Activated T-helper 1 cell treated with anti-CD3 and anti-CD28 coated beads, Interleukin-2, amount 50 U/mL, for 16 hours (primary cell): ENCODE data around the gene PLEKHG2.
A peak's percentile ranks its signal among the peaks of the same experiment; 100 is the strongest.

Experiments used
- DNase-seq, 2 donors: peaks; one replicate each; pipeline ENCODE4 v3.0.0-alpha.2; 2020; ENCODE audit warnings: low read depth in 1 of 2, low spot score in 1 of 2

PLEKHG2 gene

DNA sequence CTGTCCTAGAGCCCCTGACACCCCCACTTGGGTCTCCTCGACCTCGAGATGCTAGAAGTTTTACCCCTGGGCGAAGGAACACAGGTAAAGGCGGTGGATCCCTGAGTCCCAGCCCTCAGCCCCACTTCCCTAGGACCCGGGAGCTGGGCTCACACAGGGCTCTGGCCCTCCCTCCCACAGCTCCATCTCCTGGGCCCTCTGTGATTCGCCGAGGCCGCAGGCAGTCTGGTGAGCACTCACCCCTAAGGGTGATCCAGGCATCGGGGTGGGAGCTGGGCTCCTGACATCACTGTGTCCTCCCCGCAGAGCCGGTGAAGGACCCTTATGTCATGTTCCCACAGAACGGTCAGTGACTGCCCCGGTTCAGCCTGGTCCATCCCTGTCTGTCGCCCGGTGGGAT, 8.3 kb downstream of the PLEKHG2 start:
- no peak for DNase-seq

DNA sequence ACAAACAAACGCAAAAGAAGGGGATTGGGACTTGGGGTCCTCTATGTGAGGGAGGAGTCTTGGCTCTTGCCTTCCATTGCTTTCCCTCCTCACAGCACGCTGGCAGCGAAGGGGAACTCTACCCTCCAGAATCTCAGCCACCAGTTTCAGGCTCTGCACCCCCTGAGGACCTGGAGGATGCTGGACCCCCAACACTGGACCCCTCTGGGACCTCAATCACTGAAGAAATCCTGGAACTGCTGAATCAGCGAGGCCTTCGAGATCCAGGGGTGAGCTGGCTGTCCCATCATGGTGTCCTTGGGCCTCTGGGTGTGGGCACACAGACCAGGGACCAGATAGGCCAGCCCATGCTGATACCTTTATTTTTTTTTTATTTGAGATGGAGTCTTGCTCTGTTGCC, 9.6 kb downstream of the PLEKHG2 start:
- DNase-seq = no peak

DNA sequence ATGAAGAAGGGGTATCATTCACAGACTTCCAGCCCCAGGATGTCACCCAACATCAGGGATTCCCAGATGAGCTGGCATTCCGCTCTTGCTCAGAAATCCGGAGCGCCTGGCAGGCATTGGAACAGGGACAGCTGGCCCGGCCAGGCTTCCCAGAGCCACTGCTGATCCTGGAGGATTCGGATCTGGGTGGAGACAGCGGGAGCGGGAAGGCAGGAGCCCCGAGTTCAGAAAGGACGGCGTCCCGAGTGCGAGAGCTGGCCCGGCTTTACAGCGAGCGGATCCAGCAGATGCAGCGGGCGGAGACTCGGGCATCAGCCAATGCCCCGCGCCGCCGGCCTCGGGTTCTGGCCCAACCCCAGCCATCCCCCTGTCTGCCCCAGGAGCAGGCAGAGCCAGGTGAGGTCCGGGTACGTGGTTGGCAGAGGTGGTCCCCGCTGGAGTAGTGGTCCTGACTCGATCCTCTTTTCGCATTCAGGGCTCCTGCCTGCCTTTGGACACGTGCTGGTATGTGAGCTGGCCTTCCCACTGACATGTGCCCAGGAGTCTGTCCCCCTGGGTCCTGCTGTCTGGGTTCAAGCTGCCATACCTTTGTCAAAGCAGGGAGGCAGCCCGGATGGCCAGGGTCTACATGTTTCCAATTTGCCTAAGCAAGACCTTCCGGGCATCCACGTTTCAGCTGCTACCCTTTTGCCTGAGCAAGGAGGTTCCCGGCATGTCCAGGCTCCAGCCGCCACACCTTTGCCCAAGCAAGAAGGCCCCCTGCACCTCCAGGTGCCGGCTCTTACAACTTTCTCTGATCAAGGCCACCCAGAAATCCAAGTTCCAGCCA, 11.0 kb downstream of the PLEKHG2 start:
- DNase-seq = no peak

DNA sequence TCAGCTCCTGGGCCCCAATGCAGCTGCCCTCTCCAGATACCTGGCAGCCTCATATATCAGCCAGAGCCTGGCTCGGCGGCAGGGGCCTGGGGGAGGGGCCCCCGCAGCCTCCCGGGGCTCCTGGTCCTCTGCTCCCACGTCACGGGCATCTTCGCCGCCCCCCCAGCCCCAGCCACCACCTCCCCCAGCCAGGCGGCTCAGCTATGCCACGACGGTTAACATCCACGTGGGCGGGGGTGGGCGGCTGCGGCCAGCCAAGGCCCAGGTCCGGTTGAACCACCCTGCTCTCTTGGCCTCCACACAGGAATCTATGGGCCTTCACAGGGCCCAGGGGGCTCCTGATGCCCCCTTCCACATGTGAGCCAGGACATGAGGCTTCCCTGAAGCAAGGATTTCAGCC, 12.5 kb downstream of the PLEKHG2 start:
- no peak for DNase-seq

DNA sequence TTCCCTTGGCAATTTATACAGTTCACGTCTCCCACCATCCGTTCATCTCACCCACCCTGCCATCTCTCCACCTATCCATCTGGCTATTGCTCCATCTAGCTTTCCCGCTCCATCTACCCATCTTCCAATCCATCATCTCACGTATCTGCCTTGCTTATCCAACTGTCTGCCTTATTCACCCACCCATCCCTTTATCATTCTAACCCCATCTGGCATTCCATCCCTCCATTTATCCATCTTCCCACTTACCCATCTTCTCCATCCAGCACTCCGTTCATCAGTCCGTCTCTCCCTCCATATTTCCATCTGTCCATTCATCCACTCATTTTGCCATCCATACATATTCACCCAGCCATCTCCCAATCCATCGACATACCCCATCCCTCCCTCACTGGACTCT, 13.3 kb downstream of the PLEKHG2 start:
- no peak for DNase-seq

DNA sequence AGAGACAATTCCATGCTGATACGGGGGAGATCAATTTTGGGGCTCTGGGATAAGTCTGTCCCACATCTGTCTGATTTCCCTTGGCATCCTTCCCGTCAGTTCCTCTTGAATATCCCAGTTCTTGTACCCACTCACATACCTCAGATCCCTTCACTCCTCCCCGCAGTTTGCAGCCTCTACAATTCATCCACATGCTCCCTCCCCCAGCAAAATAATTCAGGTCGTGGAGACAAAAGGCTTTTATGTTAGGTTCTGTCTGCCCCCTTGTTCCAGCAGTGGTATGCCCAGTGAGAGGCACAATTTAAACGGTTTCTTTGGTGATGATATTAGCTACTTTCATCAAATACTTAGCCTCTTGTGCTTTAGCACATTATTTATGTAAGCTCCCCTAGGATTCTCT, 13.7 kb downstream of the PLEKHG2 start:
- DNase-seq = no peak

DNA sequence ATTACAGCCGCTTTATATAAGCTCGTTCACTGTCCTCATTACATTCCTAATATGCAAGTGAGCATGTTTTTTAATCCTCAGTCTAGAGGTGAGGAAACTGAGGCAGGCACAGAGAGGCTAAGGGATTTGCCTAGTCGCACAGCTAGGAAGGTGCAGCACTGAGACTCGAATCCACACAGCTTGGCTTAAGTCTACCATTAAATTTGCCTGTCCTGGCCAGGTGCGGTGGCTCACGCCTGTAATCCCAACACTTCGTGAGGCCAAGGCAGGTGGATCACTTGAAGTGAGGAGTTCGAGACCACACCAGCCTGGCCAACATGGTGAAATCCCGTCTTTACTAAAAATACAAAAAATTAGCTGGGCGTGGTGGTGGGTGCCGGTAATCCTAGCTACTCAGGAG, 15.2 kb downstream of the PLEKHG2 start:
- no peak for DNase-seq

DNA sequence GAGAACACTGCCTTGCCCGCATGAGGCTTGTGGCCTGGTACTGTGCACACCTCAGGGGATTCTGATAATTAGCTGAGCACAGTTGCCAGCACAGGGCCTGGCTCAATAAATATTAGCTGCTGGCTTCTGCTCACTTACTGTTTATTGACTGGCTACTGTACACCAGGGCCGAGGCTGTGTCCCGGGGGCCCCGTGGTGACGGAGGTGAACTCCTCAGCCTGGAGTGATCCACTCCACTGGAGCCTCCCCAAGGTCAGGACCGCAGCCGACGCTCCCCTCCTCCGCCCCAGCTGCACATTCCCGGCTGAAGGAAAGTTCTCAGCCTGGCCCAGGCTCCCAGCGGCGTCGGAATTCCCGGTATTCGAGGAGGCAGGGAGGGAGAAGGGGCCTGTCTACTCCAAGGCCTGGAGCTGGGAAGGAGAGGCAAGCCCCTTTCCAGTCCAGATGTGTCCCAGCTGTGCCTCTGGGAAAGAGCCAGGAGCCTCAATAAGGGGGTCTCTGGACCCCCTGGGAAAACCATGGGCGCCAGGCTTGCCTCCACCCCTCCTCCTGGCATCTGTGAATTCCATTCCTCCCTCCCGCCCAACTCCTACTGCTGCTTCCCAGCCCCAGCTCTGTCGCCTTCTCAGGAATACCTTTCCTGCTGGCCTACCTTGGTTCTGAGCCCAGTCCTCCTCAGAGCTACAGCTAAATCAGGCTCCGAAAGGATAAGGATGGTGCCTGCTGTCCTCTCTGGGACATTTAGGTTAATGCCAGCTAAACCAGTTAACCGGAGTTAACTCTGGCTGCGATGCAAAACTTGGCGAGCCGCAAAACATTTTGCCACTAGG, 16.0 kb downstream of the PLEKHG2 start:
- no peak for DNase-seq

DNA sequence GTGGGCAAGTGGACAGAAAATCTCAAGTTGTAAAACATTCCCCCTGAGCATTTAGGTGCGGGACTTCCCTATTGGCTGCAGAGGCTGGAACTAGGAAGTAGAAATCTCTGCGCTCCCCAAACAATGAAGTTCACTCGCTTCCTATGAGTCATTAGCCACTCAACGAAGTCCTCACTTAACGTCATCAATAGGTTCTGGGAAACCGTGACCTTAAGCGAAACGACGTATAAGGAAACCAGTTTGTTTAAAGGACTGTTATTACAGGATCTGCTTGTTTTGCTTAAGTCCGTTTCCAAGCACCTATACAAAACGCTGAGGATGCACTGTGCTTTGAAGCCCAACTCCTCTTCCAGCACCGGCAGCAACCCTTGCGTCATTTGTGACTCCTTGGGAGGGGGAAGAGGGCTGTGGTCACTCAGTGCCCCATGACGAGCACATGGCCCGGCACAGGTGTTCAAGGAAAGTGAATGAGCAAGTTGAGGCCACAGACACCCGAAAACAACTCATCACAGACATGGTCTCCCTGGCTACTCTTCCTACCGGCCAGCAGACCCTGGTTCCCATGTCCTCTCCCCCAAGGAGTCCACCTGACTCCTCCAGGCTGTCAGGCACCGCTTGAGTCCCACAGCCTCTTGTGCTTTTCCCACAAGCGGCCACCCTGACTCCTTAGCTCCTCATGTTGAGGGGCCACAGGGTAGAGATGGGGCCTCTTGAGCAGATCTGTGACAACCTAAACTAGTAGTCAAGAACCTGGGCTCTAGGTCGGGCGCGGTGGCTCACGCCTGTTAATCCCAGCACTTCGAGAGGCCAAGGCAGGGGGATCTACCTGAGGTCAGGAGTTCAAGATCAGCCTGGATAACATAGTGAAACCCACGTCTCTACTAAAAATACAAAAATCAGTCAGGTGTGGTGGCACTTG, 18.5 kb downstream of the PLEKHG2 start:
- peak in 1 of 2 donors; percentile 66 for DNase-seq

DNA sequence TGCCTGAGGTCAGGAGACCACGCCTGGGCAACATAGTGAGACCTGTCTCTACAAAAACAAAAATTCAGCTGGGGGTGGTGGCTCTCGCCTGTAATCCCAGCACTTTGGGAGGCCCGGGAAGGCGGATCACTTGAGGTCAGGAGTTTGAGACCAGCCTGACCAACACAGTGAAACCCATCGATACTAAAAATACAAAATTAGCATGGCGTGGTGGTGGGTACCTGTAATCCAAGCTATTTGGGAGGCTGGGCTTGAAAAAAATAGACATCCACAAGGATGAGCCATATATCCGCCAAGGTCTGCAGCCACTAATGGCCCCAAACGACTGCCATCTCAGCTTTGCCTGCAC, 20.2 kb downstream of the PLEKHG2 start:
- DNase-seq = no peak

DNA sequence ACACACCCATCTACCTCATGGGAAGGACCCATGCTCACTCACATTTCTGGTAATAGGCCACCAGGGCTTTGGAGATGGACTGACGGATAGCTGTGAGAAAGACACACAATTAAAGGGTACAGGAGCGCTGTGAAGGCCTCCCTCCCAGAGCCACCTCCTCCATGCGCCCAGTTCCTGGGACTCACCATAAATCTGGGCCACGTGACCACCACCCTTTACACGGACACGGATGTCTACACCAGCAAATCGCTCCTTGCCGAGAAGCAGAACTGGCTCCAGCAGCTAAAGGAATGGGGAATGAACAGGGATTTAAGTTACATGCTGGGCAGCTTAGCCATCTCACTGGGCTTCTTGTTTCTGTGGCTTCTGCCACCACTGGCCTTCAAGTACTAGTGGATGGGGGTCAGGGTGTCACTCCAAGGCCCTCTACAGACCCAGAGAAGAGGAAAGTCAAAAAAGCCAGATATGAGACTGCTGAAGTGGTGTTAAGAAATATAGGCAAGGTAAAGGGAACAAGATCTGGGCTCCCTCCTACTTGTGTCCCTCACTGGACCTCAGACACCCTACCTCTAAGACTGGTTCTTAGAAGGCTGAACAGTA, 21.1 kb downstream of the PLEKHG2 start:
- DNase-seq = no peak

DNA sequence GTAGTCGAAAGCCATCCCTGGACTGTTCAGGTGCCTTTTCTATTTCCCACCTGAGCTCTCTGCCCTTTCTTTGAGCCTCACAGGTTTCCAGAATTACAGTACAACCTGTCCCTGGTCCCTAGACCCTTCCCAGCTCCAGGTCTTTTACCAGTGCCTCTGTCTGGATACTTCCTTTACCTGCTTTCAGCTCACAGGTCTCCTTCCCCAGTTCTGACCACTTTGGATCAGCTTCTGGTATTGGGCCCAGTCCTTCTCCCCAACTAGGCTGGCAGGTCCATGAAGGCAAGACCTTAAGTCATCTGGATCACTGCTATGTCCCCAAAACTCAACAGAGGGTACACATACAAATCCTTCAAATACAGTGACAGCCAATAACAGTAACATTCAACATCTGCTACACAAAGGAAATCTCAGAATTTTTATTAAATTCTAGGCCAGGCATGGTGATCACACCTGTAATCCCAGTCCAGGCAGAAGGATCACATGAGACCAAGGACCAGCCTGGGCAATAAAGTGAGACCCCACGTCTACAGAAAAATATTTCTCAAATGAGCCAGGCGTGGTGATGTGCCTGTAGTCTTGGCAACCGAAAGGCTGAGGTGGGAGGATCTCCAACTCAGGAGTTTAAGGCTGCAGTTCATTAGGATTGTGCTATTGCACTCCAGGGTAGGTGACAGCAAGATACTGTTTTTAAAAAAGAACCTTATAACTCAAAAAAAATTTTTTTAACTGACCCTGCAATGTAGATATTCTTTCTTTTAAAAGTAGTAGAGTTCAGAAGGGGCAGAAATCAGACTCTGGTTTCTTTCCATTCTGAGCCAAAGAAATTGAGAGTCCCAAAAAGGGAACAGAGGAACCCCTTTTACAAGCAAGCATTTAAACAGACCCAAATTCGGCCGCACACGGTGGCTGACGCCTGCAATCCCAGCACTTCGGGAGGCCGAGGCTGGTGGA, 21.9 kb downstream of the PLEKHG2 start:
- DNase-seq = no peak

DNA sequence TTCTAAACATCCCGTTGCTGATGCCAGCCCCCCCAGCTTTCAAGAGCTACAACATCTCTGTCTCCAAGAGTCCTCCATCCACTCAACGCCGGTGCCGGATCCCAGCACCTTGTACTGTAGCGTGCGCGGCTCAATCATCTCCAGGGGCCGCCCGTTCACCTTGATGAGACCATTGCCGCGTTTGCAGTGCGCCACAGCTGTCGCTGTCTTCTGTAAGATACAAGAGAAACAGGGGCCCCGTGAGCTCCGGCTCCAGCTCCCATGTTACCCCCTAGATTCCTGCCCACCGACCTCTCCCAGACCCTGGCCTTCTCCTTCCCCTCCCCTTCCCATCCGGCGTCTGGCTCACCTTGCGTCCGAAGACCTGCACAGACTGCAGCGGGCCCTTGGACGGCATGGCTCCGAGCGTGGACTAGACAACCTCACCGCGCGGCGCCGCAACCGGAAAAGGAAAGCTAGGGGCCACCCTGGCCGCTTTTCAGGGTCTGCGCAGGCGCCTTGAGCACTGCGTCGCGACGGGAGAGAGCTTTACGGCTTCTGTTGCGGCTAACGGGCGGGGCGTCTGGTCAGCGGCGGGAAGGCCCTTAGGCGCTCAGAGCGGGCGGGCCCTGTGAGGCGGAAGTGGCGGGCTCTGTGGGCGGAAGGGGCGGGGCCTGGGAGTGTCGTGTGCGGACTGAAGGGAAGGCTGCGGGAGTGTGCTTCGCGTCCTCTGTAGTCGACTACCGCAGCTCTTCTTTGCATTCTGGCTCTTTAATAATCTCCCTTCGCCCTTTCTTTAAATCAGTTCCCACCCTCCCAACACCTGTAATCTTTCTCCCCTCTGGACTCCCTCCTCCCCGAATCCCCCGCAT, 23.3 kb downstream of the PLEKHG2 start, which contains the start of gene RPS16:
Gene RPS16 (minus strand): TSS at position 451 of the 851 bp plus-strand sequence. CDS start 54 bp downstream, at position 397.
- peak; percentile 98 to 99 for DNase-seq

DNA sequence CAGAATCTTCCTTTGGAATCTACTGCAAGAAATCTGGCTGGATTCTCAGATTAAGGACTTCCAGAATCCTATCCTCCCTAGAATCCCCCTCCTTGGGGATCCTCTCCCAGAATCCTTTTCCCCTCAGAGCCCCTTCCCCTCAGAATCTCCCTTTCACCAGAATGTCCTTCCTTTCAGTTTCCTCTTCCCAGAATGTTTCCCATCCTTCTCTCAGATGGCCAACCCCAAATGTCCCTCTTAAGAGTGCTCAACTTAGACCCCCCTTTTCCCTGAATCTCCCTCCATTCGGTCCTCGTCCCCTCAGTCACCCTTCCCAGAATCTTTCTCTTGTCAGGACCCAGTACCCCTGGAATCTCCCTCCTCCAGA, 23.9 kb downstream of the PLEKHG2 start:
- no peak for DNase-seq

DNA sequence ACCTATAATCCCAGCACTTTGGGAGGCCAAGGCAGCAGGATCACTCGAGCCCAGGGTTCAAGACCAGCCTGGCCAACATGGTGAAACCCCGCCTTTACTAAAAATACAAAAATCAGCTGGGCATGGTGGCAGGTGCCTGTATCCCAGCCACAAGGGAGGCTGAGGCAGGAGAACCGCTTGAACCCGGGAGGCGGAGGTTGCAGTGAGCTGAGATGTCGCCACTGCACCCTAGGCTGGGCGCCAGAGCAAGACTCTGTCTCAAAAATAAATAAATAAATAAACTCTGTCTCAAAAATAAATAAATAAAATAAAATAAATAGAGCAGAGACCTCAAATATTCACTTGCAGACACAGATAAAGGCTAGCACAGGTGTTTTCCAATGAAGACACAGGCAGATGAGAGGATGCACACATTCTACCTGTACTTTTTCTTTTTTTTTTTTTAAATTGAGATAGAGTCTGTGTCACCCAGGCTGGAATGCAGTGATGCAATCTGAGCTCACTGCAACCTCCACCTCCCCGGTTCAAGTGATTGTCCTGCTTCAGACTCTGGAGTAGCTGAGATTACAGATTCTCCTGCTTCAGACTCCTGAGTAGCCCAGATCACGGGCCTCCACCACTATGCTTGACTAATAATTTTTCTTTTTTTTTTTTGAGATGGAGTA, 25.9 kb downstream of the PLEKHG2 start:
- DNase-seq = no peak

DNA sequence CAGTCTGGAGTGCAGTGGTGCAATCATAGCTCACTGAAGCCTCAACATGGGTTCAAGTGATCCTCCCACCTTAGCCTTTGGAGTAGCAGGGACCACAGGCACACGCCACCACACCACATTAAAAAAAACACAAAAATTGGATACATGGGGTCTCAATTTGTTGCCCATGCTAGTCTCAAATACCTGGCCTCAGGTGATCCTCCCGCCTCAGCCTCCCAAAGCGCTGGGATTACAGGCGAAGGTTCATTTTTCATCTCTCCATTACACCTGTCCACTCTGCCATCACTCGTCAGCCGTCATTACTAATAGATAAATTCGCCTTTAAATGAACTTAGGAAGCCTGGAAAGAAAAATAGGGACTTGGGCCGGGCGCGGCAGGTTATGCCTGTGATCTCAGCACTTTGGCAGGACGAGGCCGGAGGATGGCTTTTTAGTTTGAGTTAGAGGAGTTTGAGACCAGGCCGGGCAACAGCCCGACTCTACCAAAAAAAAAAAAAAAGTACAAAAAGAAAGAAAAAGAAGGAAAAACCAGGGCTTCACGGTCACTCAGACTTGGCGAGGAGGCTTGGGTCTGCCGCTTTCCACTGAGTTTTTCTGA, 32.2 kb downstream of the PLEKHG2 start:
- DNase-seq = no peak

DNA sequence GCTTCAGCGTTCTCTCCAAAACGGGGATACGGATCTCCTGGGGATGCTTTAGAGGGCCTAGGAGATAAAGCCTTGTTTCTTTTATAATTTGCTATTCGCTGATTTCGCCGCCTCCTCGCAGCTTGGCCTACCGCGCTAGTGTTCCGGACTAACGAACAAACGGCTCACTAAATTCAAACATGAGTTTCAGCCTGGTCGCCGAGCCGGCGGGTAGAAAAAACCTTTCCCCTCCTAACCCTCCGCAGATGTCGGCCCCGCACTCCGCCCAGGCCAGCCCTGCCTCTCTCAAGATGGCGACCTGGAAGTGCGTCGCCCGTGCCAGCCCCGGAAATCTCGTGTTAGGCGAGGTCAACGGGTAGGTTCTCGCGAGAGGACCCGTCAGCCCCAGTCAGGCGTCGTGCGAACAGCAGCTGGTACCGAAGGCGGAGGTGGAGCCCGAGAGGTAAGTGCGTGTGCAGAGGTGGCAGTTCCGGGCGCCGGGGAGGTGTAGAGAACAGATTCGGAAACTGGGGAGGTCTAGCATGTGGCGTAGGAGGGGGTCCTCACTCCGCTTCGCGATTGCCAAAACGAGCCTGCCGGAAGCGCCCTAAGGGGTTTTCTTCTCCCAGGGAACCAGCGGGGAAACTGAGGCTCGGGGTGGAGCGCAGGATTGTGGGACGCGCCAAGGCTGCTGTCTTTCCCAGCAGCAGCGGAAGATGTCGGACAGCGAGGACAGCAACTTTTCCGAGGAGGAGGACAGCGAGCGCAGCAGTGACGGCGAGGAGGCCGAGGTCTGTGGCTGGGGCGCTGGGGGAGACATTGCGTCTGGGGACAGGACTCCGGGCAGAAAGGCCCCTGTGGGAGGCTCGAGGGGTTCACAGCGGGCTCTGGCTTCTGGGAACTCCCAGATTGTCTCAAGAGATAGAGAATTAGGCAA, 33.0 kb downstream of the PLEKHG2 start, which contains the start of gene SUPT5H:
Gene SUPT5H (plus strand): TSS at position 387 of the 916 bp plus-strand sequence. CDS start 309 bp downstream, at position 696.
- peak; percentile 93 to 95 for DNase-seq
